C4-2B (cell line): ENCODE measurements around the gene CINP.

Source experiments
- ZFX ChIP-seq: fragments of 450-650 bp; IDR thresholded peaks from 2 replicates; pipeline ENCODE4 v1.6.1; 2017
- TF ChIP-seq, protein P1 (sequence below): fragments of 450-650 bp; conservative IDR thresholded peaks from 2 replicates; pipeline ENCODE4 v1.5.1; 2017; ENCODE audit warnings: mild to moderate bottlenecking

DNA sequence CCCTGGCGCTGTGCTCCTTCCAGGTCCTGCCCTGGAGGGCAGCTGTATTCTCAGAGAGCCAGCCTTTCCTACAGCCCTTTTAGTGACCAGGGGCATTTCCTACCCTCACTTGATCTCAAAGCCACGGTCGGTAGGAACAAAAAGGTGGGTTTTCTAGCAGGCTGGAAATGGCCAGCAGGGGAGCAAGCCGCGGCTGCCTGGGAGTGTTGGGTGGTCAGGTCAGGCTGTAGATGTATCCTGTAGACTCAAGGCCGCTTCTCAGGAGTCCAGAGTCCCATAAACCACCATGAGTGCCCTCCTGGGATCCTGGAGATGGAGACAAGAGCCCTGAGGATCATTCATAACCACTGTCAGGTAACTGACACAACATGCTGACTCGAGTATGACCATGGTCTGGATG, 18.6 kb downstream of the CINP start:
- TF ChIP-seq, protein P1, sequence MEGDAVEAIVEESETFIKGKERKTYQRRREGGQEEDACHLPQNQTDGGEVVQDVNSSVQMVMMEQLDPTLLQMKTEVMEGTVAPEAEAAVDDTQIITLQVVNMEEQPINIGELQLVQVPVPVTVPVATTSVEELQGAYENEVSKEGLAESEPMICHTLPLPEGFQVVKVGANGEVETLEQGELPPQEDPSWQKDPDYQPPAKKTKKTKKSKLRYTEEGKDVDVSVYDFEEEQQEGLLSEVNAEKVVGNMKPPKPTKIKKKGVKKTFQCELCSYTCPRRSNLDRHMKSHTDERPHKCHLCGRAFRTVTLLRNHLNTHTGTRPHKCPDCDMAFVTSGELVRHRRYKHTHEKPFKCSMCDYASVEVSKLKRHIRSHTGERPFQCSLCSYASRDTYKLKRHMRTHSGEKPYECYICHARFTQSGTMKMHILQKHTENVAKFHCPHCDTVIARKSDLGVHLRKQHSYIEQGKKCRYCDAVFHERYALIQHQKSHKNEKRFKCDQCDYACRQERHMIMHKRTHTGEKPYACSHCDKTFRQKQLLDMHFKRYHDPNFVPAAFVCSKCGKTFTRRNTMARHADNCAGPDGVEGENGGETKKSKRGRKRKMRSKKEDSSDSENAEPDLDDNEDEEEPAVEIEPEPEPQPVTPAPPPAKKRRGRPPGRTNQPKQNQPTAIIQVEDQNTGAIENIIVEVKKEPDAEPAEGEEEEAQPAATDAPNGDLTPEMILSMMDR: no peak
- no peak for TF ChIP-seq ZFX
